Type B pancreatic cell (in vitro differentiated cells): Measurements from ENCODE around the gene WDR45. TPM values are rescaled to one million over a fixed set of nuclear protein-coding genes. Genes with fewer than 3 reads are reported as not detected.

Experiments used
- DNase-seq: peaks from one replicate; pipeline ENCODE4 v3.0.0; 2021; ENCODE audit warnings: mixed read lengths; ENCODE audit not compliant: unreplicated experiment; ENCODE audit errors: extremely low spot score
- H3K27ac Mint-ChIP-seq: 2 replicates; pipeline ENCODE4 v1.8.0; 2021; ENCODE audit warnings: mild to moderate bottlenecking, mixed read lengths
- H3K27me3 Mint-ChIP-seq: 2 replicates; pipeline ENCODE4 v1.8.0; 2021; ENCODE audit warnings: mixed read lengths
- H3K36me3 Mint-ChIP-seq: 2 replicates; pipeline ENCODE4 v1.8.0; 2021; ENCODE audit warnings: mixed read lengths
- H3K4me1 Mint-ChIP-seq: one replicate; pipeline ENCODE4 v1.8.0; 2021; ENCODE audit warnings: mixed read lengths; ENCODE audit not compliant: unreplicated experiment
- H3K4me3 Mint-ChIP-seq: 2 replicates; pipeline ENCODE4 v1.8.0; 2021; ENCODE audit warnings: mild to moderate bottlenecking, mixed read lengths
- H3K9me3 Mint-ChIP-seq: 2 replicates; pipeline ENCODE4 v1.8.0; 2021; ENCODE audit warnings: mixed read lengths
- CTCF ChIP-seq: fragments of 200-600 bp; sonication (generic); conservative IDR thresholded peaks from 2 replicates; pipeline ENCODE4 v1.5.0; 2021; ENCODE audit warnings: antibody characterized with exemption, mild to moderate bottlenecking
- total RNA-seq: library from RNA; stranded (reverse); gene quantifications from 2 replicates; pipeline ENCODE4 v1.2.1, GENCODE V29; 2021; ENCODE audit warnings: low replicate concordance

WDR45 gene
- total RNA-seq, 1 donor from 2014 or later: 53.3 TPM

- Mint-ChIP-seq H3K4me1 (no peaks in the 10 kb centered on the region), H3K4me3 (no peak overlapping the region), H3K27ac (peak overlapping the region; percentile 84), H3K27me3 (no peaks in the 10 kb centered on the region), H3K9me3 (no peaks in the 10 kb centered on the region), H3K36me3 (peaks cover 8% of the 10 kb centered on the region)
- no peak for DNase-seq
- TF ChIP-seq CTCF: no peak
Measured at GRCh38 chrX:49030283-49030682, 49.4 kb downstream of the WDR45 start.

GRCh38 chrX:49029876-49030275 is 49.8 kb downstream of the WDR45 start:
- Mint-ChIP-seq H3K4me3 (peak overlapping the region; percentile 14), H3K9me3 (no peaks in the 10 kb centered on the region), H3K4me1 (no peaks in the 10 kb centered on the region), H3K27me3 (no peaks in the 10 kb centered on the region), H3K27ac (peak overlapping the region; percentile 84), H3K36me3 (peaks cover 8% of the 10 kb centered on the region)
- TF ChIP-seq CTCF: no peak
- no peak for DNase-seq

Other genes starting within 250 kb of the WDR45 start
- 109 and 246 TPM in 2 replicates for gene PCSK1N, start 244.3 kb downstream of the WDR45 start, total RNA-seq
- gene TIMM17B, start 182.1 kb downstream of the WDR45 start, total RNA-seq: 64.4 and 77.4 TPM in 2 replicates
- 58.6 and 77.9 TPM in 2 replicates for gene PQBP1, start 182.0 kb downstream of the WDR45 start, total RNA-seq
- 33.3 and 79.0 TPM in 2 replicates for gene SLC35A2, start 168.2 kb downstream of the WDR45 start, total RNA-seq
- gene PIM2, start 160.9 kb downstream of the WDR45 start, total RNA-seq: 9.3 and 11.5 TPM in 2 replicates
- gene OTUD5, start 122.3 kb downstream of the WDR45 start, total RNA-seq: 49.5 and 53.1 TPM in 2 replicates
- gene KCND1, start 108.0 kb downstream of the WDR45 start, total RNA-seq: 3.0 and 3.8 TPM in 2 replicates
- 43.3 and 54.7 TPM in 2 replicates for gene GRIPAP1, start 77.6 kb downstream of the WDR45 start, total RNA-seq
- 29.6 and 53.9 TPM in 2 replicates for gene TFE3, start 36.5 kb downstream of the WDR45 start, total RNA-seq
- 25.3 and 48.6 TPM in 2 replicates for gene CCDC120, start 20.9 kb downstream of the WDR45 start, total RNA-seq
- gene PRAF2, start 5.9 kb downstream of the WDR45 start, total RNA-seq: 10.0 and 29.7 TPM in 2 replicates
- gene GPKOW, start 43.8 kb upstream of the WDR45 start, total RNA-seq: 16.4 and 17.8 TPM in 2 replicates
- gene MAGIX, start 82.9 kb upstream of the WDR45 start, total RNA-seq: 4.8 and 7.0 TPM in 2 replicates
- 25.7 and 28.2 TPM in 2 replicates for gene PLP2, start 92.0 kb upstream of the WDR45 start, total RNA-seq
- gene PRICKLE3, start 106.5 kb upstream of the WDR45 start, total RNA-seq: 8.7 and 13.2 TPM in 2 replicates
- 13.6 and 14.8 TPM in 2 replicates for gene SYP, start 120.3 kb upstream of the WDR45 start, total RNA-seq
- 0.17 and 0.48 TPM in 2 replicates for gene CACNA1F, start 153.5 kb upstream of the WDR45 start, total RNA-seq
- 13.0 and 16.6 TPM in 2 replicates for gene CCDC22, start 155.6 kb upstream of the WDR45 start, total RNA-seq
- gene FOXP3, start 184.8 kb upstream of the WDR45 start, total RNA-seq: 0.24 and 0.58 TPM in 2 replicates
- 5.7 and 8.0 TPM in 2 replicates for gene PPP1R3F, start 189.9 kb upstream of the WDR45 start, total RNA-seq
- not detected in 2 replicates for gene GAGE10, start 223.8 kb upstream of the WDR45 start, total RNA-seq
- not detected in 2 replicates for gene GAGE12J, start 242.2 kb upstream of the WDR45 start, total RNA-seq